Measurements from ENCODE around the gene PPP2R2C. TPM values are rescaled to one million over a fixed set of nuclear protein-coding genes. Genes with fewer than 3 reads are reported as not detected.

The PPP2R2C gene
- total and polyA plus RNA-seq, 9 of the 15 experiments (the other 6 are each of a cell fraction or from before 2014, with no cell fraction given), result 0.04 to 0.06 TPM; not detected in 7

- H3K9ac ChIP-seq (ENCODE audit: insufficient read depth in 1 of 2, low read depth in 2 of 2, low read length in 2 of 2), result no peak overlapping the region
- DNase-seq (ENCODE audit: extremely low read depth in 1 of 4, low spot score in 3 of 4), result no peak
- no peak for ATAC-seq
- H3K36me3 ChIP-seq (ENCODE audit: control insufficient read depth, insufficient read depth, low read length), result no peaks in the 10 kb centered on the region
- no peak overlapping the region for H2AFZ ChIP-seq (ENCODE audit: low read depth, low read length)
- H3K4me2 ChIP-seq (ENCODE audit: insufficient read depth, low read length), result no peak overlapping the region
- intact Hi-C loops (cut with micrococcal nuclease), result no loop called here
- H4K20me1 ChIP-seq (replicated peaks; ENCODE audit: control insufficient read depth, insufficient read depth, low read length), result no peaks in the 10 kb centered on the region
- H3K4me1 ChIP-seq (replicated peaks in 1 of 2; ENCODE audit: control insufficient read depth in 2 of 2, insufficient read depth in 2 of 2, low read length in 2 of 2), result no peaks in the 10 kb centered on the region
- CTCF ChIA-PET (ENCODE audit: low intra/inter-chr PET ratio), result no interaction called here
- no peaks in the 10 kb centered on the region for H3K79me2 ChIP-seq (ENCODE audit: control insufficient read depth, insufficient read depth, low read length)
- H3K9me3 ChIP-seq (replicated peaks; ENCODE audit: control insufficient read depth, insufficient read depth, low read depth, low read length), result no peaks in the 10 kb centered on the region
- TF ChIP-seq NFIC (IDR thresholded peaks at IDR 0.05), result peak; percentile 73
- no peak for TF ChIP-seq ELF2 (CRISPR knock-in tag; IDR thresholded peaks at IDR 0.05)
- no peak for TF ChIP-seq NR4A1 (CRISPR knock-in tag; IDR thresholded peaks at IDR 0.05)
- no peak for TF ChIP-seq NR4A1 (tag; IDR thresholded peaks at IDR 0.05)
- TF ChIP-seq ZNF584 (CRISPR knock-in tag; IDR thresholded peaks at IDR 0.05; ENCODE audit: low read depth), result no peak
- in situ Hi-C loops (cut with MboI), result no loop called here
- 0% methylated on average over 2 of the region's 2 CpGs for WGBS (ENCODE audit: insufficient coverage, low coverage, missing lambda C conversion rate)
- H3K4me3 ChIP-seq, result no peak overlapping the region
- POLR2A ChIA-PET, result no interaction called here
- no peak overlapping the region for H3K27ac ChIP-seq (ENCODE audit: extremely low read depth, low read depth, low read length)
- BruUV-seq (replicated peaks), result no TSS peak
- H3K27me3 ChIP-seq (ENCODE audit: control insufficient read depth in 2 of 2, insufficient read depth in 2 of 2, low read length in 2 of 2), result no peaks in the 10 kb centered on the region
- FAIRE-seq, result no peak
- H3K9me1 ChIP-seq (ENCODE audit: control insufficient read depth, insufficient read depth, low read length), result no peaks in the 10 kb centered on the region
Observed at GRCh38 chr4:6487466-6487865, 15.1 kb upstream of the PPP2R2C start.

DNA sequence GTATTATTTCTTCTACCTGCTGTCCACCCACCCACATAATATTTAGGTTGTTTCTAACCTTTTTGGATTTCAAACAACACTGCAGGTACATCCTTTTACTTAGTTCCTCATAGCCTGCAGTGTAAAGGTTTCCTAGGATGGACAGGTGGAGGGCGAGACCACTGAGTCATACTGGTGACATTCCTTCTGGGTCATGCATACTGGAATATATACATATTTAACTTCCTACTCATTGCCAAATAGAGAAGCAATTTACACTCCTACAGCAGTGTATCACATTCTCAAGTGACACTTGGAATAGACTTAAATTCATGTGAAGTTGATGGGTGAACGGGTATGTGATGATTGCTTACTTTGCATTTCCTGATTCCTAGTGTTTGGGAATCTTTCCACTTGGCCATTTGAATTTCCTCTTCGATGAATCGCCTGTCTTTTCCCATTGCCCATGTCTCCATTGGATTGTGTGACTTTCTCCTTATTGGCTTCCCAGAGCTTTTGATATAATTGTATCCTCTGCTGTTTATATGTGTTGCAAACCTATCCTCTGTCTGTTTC, 8.2 kb upstream of the PPP2R2C start:
- H3K27ac ChIP-seq (ENCODE audit: extremely low read depth, low read depth, low read length), result no peak overlapping the region
- peaks cover 3 to 25% of the 10 kb centered on the region in 2 experiments; a peak in 4 of 5 replicates for H3K27me3 ChIP-seq (ENCODE audit: control insufficient read depth in 2 of 2, insufficient read depth in 2 of 2, low read length in 2 of 2)
- H4K20me1 ChIP-seq (replicated peaks; ENCODE audit: control insufficient read depth, insufficient read depth, low read length), result no peaks in the 10 kb centered on the region; the same call in 1 of the 2 replicates
- H3K9ac ChIP-seq (ENCODE audit: insufficient read depth in 1 of 2, low read depth in 2 of 2, low read length in 2 of 2), result no peak overlapping the region
- FAIRE-seq (no peak), DNase-seq (ENCODE audit: extremely low read depth in 1 of 4, low spot score in 3 of 4) (no peak), ATAC-seq (no peak)
- ChIA-PET CTCF (ENCODE audit: low intra/inter-chr PET ratio) (no interaction called here), POLR2A (no interaction called here)
- no peaks in the 10 kb centered on the region for H3K9me1 ChIP-seq (ENCODE audit: control insufficient read depth, insufficient read depth, low read length)
- in situ Hi-C loops (cut with MboI), result no loop called here
- H3K4me2 ChIP-seq (ENCODE audit: insufficient read depth, low read length), result no peak overlapping the region
- H2AFZ ChIP-seq (ENCODE audit: low read depth, low read length), result no peak overlapping the region
- H3K9me3 ChIP-seq (replicated peaks; ENCODE audit: control insufficient read depth, insufficient read depth, low read depth, low read length), result no peaks in the 10 kb centered on the region
- H3K4me1 ChIP-seq (replicated peaks in 1 of 2; ENCODE audit: control insufficient read depth in 2 of 2, insufficient read depth in 2 of 2, low read length in 2 of 2), result no peaks in the 10 kb centered on the region
- WGBS (ENCODE audit: insufficient coverage, low coverage, missing lambda C conversion rate), result 1% methylated on average over 4 of the region's 4 CpGs
- intact Hi-C loops (cut with micrococcal nuclease), result no loop called here
- no TSS peak for BruUV-seq (replicated peaks)
- H3K4me3 ChIP-seq, result no peak overlapping the region
- no peaks in the 10 kb centered on the region for H3K36me3 ChIP-seq (ENCODE audit: control insufficient read depth, insufficient read depth, low read length)
- H3K79me2 ChIP-seq (ENCODE audit: control insufficient read depth, insufficient read depth, low read length), result no peaks in the 10 kb centered on the region
- TF ChIP-seq SMAD1 (IDR thresholded peaks at IDR 0.05; ENCODE audit: low read depth, low read length, partially characterized antibody) (no peak), C11orf30 (IDR thresholded peaks at IDR 0.05; ENCODE audit: low read depth) (peak; percentile 24; the same call in 1 of the 2 replicates)
